ENCODE measurements around the gene TUT1.

DNA sequence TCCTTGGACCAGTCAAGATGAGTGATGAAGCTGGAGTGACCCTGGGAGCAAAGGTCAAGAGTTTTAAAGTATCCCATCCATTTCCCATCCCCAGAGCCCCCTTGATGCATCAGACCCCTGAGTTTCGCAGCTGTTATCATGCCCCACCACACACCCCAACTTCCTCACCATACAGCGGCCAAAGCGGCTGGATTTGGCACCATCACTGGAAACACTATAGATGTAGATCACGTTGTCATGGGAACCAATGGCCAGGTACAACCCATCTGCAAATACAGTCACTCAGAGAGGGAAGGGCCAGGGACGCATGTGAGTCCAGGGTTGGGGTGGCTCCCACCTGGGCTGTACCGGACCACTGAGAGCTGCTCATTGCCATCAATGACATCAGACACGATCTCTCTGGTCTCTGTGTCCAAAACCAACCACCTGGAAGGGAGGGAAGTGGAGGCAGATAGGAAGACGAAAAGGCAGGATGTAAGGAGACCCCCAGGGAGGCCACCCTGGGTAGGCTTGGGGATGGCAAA lies 12.5 kb upstream of the TUT1 start:
- TF ChIP-seq, protein P1, sequence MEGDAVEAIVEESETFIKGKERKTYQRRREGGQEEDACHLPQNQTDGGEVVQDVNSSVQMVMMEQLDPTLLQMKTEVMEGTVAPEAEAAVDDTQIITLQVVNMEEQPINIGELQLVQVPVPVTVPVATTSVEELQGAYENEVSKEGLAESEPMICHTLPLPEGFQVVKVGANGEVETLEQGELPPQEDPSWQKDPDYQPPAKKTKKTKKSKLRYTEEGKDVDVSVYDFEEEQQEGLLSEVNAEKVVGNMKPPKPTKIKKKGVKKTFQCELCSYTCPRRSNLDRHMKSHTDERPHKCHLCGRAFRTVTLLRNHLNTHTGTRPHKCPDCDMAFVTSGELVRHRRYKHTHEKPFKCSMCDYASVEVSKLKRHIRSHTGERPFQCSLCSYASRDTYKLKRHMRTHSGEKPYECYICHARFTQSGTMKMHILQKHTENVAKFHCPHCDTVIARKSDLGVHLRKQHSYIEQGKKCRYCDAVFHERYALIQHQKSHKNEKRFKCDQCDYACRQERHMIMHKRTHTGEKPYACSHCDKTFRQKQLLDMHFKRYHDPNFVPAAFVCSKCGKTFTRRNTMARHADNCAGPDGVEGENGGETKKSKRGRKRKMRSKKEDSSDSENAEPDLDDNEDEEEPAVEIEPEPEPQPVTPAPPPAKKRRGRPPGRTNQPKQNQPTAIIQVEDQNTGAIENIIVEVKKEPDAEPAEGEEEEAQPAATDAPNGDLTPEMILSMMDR (conservative IDR thresholded peaks at IDR 0.05): no peak
- TF ChIP-seq EZH2 (IDR thresholded peaks at IDR 0.05; ENCODE audit: low read depth): no peak
